HG02678 (cell line): ENCODE results near the gene CYBRD1.

Experiments used
- ATAC-seq: cut with Tn5 transposase; IDR thresholded peaks from one replicate; pipeline ENCODE4 v1.9.1; 2021; ENCODE audit warnings: mild to moderate bottlenecking, moderate library complexity; ENCODE audit not compliant: unreplicated experiment

Gene CYBRD1

DNA sequence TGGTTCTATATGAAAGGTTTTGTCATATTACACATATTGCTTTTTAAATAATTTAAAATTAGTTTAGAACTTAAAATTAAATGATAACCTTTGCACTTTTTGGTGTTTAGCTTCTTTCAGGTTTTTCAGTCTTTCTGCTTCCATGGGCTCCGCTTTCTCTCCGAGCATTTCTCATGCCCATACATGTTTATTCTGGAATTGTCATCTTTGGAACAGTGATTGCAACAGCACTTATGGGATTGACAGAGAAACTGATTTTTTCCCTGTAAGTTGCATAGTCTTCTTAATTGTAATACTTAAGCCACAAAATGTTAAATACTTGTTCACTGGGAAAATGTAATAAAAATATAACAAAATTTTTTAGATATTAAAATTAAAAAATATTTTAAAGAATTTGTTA lies 31.0 kb downstream of the CYBRD1 start:
- no peak for ATAC-seq

DNA sequence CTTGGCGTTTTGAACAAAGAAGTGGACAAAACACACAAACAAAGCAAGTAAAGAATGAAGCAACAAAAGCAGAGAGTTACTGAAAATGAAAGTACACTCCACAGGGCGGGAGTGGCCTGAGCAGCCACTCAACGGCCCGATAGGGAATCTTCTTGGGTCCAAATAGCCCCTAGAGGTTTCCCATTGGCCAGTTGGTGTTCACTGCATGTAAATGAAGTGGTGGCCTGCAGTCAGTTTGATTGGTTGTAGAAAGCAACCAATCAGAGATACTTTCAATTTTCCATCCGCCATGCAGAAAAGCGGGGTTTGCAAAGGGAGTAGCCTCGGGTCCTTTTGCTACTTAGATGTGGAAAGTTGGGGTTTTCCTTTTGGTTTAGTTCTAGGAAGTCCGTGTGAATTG lies 31.6 kb downstream of the CYBRD1 start:
- no peak for ATAC-seq

DNA sequence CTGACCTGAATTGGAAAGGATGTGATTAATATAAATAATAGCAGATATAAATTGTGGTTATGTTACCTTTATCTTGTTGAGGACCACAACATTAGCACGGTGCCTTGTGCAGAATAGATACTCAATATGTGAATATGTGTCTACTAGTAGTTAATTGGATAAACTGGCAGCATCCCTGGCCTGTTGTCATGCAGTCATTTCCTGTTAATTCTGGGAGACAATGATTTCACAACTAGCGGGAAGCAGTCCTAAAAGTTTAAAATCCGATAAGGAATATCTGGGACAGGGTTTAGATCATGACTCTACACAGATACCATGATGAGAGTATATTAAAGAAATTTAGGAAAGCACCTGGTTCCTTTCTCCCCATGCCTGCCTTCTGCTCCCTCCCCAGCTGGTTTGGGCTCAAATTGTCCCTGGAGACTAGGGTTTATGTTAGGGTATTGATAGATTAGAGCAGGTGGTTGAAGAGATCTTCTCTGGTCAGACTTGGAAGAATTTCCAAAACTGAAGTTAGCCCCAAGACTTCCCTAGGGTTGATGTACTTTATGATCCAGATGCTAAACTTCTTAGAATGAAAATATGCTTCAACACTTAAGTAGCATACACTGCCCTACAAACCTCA lies 32.8 kb downstream of the CYBRD1 start:
- no peak for ATAC-seq

DNA sequence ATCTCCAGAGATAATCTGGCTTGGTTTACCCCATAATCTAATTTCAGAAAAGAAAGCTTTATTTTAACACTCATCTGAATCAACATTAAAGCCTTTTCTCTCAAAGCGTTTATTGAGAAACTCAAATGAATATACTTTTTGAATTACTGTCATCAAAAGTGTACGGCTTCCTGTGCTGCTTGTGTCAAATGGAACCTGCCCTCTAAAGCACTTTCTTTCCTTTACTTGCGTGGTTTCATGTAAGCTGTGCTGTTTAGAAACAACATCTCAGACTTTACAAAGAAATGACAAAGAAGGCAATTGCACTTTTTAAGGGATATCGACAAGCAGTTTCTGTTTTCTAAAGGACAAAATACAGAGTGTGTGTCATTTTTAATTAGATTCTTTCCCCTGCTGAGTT lies 35.1 kb downstream of the CYBRD1 start:
- no peak for ATAC-seq

DNA sequence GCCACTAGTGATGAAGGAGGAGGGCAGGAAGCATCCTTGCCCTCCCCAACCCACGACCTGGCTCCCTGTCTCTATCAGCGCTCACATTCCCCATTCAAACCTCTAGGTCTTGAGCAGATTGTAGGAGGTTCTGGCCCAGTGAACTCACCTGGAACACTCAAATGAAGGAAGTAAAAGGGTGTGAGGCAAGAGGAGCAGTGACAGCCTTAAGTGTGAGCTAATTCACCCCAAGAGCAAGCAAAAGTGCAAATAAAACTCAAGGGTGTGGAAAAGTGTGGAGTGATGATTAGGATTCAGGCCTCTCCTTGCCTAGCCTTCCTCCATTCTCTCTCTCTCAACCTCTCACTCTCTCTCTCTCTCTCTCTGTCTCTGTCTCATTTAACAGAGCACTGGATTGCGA lies 41.0 kb downstream of the CYBRD1 start:
- ATAC-seq: no peak

DNA sequence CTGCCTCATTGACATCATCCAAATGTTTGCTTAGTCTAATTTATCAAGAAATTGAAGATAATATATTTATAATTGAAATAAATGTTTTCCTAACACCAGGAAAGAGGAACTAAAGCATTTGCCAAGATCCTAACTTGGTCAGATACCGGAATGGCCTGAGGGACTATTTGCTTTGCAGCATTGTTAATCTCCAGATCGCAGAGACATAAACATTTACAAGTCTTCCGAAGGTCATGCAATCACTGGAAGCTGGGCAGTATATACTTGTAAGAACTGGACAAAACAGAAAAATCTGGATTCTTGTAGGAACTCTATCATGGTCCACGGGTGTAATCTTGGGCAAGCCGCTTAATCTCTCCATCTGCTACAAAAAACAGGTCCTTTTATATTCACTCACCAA lies 42.2 kb downstream of the CYBRD1 start:
- ATAC-seq: no peak

DNA sequence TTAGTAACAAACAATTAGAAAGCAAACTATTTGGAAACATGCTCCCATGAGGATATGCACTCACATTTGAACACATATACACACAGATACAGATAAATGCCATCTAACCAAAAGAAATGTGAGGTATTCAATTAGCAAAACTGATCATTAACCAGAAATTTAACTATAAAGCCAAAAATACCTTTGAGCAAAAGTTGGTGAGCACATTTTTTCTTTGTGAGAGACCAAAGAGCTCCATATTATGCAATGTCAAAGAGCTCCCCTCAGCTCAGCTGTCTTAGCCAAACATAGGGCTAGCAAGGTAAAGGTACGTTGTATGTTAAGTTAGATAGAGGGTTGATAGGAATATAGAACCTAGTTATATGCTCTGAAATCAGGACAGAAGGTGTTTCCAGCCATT lies 43.8 kb downstream of the CYBRD1 start:
- no peak for ATAC-seq

DNA sequence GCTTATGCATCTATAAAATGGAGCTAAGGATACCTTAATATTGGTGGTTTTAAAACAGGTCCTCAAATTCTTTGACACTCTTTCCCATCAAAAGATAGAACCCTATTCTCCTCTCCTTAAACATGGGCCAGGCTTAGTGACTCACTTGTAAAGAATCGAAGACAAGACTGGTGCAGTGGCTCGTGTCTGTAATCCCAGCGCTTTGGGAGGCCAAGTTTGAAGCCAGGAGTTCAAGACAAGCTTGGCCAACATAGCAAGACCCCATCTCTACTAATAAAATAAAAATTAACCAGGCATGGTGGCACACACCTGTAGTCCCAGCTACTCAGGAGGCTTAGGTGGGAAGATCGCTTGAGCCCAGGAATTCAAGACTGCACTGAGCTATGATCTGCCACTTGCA lies 44.5 kb downstream of the CYBRD1 start:
- ATAC-seq: no peak

DNA sequence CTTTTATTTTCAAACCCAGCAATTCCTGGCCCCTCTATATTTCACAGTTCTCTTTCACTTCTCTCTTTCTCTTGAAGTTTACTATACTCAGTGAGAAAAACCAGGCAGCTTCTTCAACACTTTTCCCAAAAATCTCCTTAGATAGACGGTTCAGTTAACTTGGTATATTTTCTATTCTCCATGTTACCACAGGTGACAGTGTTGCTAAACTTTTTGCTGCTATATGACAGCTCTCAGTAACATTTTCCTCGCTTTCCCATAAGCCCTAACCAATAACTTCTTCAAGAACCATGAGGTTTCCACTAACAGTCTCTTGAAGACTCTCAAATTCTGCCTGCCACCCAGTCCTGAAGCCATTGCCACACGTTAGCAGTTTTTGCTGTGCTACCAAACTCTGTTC lies 45.8 kb downstream of the CYBRD1 start:
- ATAC-seq: no peak

DNA sequence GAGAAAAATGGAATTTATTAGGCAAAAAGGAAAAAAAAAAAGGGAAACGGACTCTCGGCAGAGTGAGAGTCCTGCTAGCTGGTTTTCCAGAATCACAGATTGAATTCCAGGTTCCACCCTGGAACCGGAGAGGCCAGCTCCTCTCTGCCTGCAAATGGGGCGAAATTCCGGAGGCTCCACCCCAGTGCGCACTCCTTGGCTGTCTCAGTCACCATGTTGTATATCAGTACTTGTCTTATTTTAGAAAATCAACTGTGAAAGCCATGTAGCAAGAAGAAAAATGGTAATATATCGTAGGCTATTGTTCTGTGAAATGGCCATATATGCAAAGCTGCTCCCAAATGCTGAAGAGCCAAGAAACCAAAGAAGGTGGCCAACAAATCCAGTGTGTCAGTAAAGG lies 49.4 kb downstream of the CYBRD1 start:
- no peak for ATAC-seq

DNA sequence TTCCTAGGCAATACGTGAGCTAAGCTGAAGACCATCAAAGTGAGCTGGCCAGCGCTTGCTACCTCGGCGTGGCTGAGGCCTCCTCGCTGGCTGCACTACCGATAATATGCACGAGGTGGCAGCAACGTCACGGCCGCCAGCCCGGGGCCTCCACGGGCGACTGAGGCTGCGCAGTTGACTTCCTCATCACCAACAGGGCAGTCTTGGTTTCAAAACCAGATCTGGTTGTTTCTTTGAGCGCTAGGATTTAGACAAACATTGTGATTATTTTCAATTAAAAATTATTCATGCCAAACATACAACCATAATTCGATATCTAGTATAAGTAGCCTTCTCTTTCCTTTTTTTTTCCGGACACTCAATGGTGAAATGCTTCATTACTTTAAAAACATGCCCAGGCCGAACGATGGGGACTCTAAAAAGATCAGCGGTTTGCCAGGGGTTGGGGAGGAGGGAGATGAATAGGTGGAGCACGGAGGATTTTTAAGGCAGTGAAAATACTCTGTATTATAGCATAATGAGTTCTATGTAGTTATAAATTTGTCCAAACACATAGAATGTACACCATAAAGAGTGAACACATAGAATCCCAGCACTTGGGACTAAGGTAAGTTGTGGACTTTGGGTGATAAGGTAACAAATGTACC lies 52.0 kb downstream of the CYBRD1 start:
- ATAC-seq: peak; percentile 85

DNA sequence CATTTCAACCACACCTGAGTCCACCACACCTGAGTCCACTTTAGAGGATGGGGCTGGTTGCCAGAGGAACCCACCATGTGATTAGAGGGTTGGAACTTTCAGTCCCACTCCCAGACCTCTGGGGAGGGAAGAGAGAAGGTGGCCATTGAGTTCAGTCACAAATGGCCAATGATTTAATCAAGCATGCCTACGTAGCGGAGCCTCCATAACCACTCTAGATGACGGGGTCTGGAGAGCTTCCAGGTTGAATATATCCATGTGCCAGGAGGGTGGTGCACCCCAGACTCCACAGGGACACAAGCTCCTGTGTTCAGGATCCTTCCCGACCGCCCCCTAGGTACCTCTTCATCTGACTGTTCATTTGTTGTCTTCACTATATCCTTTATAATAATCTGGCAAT lies 53.3 kb downstream of the CYBRD1 start:
- ATAC-seq: no peak

DNA sequence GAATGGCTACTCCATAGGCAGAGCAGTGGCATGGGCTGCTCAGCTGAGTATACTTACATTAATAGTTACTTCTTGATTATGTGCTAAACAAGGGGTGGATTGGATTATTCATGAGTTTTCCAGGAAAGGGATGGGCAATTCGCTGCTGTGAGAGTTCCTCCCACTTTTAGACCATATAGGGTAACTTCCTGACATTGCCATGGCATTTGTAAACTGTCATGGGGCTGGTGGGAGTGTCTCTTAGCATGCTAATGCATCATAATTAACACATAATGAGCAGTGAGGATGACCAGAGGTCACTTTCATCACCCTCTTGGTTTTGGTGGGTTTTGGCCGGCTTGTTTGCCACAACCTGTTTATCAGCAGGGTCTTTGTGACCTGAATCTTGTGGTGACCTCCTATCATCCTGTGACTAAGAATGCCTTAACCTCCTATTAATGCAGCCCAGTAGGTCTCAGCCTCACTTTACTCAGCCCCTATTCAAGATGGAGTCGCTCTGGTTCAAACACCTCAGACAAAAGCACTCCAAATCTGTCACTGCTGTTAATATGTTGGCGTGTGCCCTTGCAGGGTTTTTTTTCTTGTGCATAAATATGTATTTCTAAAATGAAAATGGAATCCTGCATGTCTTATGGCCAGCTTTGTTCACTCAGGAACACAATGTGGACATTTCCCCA lies 56.0 kb downstream of the CYBRD1 start:
- no peak for ATAC-seq

DNA sequence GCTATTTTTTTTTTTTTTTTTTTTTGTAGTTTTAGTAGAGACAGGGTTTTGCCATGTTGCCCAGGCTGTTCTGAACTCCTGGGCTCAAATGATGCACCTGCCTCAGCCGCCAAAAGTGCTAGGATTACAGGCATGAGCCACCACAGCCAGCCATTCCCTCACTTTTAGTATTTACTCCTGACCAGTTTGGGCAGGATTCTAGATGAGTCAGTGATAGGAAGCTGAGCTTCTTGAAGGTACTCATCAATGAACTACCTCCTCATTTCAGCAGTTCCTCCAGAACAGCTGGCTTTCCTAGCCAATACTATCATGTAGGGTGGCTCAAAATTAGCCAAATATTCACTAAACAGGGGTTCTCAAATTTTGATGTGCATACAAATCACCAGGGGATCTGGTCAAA lies 57.2 kb downstream of the CYBRD1 start:
- no peak for ATAC-seq

DNA sequence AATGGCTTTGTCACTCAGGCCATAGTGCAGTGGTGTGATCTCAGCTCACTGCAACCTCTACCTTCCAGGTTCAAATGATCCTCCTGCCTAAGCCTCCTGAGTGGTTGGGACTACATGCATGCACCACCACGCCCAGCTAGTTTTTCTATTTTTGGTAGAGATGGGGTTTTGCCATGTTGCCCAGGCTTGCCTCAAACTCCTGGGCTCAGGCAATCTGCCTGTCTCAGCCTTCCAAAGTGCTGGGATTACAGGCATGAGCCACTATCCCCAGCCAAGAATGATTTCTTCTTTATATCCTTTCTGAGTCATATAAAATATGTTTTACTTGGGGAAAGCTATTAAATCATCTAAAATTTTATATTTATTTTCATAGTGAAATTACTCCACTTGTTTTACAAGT lies 61.3 kb downstream of the CYBRD1 start:
- ATAC-seq: no peak

DNA sequence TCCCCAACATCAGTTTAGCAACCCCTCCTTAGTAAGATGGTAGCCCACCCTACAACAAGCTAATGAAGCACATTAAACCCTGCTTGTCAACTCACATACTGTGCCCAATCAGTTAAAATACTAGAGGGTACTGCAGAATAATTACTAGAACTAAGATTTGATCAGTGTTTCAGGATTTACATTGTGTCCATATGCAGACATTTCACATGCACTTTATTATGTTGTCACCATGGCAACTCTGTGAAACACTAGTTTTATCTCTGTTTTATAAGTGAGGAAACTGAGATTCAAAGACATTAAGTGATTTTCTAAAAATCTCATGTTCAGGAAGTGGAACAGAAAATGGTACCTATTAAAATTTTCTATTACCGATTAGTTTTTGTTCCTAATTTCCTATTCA lies 61.7 kb downstream of the CYBRD1 start:
- no peak for ATAC-seq

DNA sequence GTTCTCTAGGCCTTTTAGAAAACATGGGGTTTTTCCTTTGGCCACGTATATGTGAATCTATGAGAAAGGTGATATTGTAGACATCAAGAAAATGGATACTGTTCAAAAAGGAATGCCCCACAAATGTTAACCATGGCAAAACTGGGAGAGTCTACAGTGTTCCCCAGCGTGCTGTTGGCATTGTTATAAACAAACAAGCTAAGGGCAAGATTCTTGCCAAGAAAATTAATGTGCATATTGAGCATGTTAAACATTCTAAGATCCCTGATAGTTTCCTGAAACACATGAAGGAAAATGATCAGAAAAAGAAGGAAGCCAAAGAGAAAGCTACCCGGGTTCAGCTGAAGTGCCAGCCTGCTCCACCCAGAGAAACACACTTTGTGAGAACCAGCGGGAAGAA lies 64.9 kb downstream of the CYBRD1 start:
- ATAC-seq: no peak

DNA sequence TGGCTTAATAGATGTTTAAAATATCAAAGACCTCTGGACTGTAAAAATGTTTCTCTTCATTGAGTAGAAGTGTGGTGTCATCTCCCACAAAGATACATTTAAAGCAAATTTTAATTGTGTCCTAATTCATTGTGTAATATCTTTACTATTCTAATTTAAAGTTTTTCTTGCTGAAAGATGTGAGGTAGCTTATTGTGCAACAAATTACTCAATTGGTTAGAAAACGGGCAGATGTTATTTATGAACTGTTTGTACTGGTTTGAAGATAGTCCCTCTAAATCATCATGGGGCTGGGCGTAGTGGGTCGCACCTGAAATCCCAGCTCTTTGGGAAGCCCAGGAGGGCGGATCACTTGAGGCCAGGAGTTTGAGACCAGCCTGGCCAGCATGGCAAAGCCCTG lies 65.3 kb downstream of the CYBRD1 start:
- no peak for ATAC-seq

DNA sequence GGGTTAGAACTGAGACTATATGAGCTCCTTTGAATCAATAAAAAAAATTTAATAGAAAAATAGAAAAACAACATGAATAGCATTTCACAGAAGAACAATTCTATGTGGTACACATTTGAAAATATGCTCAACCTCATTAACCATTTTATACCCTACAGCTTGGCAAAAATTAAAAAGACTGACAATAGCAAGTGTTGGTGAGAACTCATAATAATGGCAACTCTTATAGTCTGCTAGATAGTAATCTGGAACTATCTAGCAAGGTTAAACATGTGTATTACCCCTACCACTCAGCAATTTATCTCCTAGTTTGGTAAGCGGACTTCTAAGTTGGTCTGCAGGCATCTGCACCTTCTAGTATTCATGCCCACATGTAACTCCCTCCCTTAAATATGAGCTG lies 67.8 kb downstream of the CYBRD1 start:
- no peak for ATAC-seq

DNA sequence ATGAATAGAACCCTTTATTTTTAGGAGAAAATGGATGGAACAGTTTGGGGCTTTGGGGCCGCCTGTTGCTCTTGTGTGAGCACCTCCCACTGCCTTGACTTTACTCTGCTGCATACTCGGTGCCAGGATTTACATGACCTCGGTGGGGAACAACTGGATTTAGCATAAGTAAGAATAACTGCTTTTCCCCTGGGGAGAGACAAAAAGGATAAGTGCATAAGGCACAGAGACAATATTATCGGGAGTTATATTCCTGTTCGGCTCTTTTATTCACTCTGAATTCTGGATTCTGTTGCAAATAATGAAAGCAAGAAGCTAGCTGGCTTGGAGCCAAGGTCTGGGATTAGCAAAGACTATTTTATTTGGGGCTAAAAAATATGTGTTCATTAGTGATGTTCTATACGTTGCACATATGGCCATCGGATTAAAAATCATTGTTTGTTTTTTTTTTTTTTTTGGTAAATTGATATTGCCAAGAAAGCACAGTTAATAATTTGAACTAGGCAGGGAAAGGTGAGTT lies 69.8 kb downstream of the CYBRD1 start:
- ATAC-seq: no peak

DNA sequence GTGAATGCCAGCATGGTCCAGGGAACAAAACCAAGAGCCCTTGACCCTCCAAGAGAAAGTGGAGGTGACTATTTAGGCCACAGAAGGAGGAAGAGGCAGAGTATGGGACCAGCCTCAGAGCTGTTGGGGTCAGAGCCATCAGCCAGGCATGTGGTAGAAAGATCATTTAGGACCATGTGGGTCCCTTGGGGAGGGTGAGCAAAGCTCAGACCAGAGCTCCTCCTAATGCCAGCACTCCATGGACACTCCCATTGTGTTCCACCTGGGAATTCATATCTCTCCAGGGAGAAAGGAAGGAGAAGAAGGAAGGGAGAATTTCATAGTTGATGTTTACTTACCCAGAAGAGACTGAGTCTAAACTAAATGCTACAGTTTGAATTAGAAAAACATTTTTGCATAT lies 73.2 kb downstream of the CYBRD1 start:
- no peak for ATAC-seq

DNA sequence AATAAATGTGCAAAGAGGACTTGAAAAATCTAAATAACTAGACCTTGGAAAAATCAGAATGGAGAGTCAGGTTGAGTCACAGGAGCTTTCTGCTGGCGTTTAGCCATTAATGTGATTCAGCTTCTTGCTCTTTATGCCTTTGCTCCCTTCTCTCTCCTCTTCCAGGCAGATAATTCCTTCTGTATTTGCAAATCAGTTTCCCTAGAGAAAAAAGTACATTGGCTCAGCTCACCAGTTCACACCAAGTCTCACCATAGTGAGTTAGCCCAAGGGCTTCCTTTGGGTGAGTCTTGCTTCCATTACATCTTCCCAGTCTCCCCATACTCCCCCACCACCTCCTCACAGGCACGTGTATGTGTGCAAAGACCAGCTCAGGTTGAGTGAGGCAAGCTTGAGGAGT lies 73.6 kb downstream of the CYBRD1 start:
- ATAC-seq: no peak
